Posterior vena cava (tissue), 2 donors: ENCODE measurements around the gene RGMA. TPM values are rescaled to one million over a fixed set of nuclear protein-coding genes. Genes with fewer than 3 reads are reported as not detected.

ENCODE experiments used
- DNase-seq: peaks from one replicate; pipeline ENCODE4 v3.0.0-alpha.2; 2020; ENCODE audit warnings: low spot score
- intact Hi-C, 2 donors: fragments of 100-400 bp; cut with DNase I; formaldehyde crosslinking; loops; one replicate each; pipeline versions ENCODE4 v1.14.1 to v1.14.2; 2022 to 2023
- total RNA-seq, 2 donors: library from RNA; stranded (reverse); fragmentation: NEBNext Ultra II Directional; extraction: Animal tissue kit (Norgen Biotek cat#: 25700); gene quantifications; one replicate each; pipeline ENCODE4 v1.2.1, GENCODE V29; 2021
- donor health status: DM: yes; HTN: yes; CAD: no.
- donor health status: DM: yes; HTN: yes; CAD: no.

RGMA gene
- total RNA-seq, 2 donors from 2014 or later, result 20.3 to 33.9 TPM

DNA sequence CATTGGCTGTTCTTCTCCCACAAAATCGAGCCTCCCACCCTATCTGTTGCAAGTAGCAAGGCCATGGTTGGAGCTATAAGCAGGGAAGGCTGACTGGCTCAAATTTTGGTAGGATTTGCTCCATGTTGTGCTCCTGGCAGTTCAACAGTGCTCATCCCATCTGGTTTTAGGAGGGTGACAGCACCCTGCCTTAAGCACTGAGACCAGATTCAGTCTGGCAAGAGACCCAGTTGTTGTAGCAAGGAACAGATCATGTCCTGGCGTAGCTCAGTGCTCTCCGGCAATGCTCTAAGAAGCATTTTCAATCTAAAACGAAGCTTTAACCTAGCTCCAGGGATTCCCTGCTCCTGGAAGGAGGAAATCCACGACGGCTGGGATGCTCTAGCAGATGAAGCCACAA, 91.2 kb downstream of the RGMA start:
- DNase-seq, result no peak
- intact Hi-C loops, result no loop called here

DNA sequence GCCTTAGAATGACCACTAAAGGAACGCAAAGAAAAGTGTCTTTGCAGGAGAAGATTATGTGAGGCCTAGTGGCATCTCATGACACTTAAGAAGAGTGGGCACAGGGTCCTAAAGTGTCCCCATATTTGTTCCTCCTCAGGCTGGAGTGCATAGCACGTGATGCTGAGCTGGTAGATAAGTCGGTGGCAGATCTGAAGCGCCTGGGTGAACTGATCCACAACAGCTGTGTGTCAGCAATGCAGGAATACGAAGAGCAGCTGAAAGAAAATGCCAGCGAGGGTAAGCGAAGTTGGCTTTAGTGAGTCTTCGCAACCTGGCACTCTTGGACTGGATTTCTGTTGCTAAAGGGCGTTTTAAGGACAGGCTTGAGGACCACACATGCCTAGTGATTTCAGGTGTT, 96.3 kb downstream of the RGMA start:
- DNase-seq, result no peak
- intact Hi-C loops, result no loop called here

DNA sequence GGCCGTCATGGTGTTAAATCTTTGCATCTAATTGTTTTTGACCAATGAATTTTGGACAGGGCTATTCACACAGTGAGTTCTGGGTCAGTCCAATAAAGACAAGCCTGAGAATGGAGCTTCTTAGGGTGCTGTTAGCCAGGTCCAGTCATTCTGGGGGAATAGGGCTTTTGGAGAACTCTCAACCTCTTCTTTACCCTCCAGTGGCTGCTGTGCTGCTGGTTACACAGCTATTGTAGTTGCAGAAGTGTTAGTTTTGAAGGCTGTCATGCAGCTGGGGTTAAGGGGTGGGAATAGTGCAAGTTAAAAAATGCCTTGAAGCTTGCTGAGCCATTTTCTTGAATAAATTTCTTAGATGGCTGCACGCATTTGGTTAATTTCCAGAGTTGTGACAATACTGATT, 99.0 kb downstream of the RGMA start:
- intact Hi-C loops, result no loop called here
- DNase-seq, result no peak

DNA sequence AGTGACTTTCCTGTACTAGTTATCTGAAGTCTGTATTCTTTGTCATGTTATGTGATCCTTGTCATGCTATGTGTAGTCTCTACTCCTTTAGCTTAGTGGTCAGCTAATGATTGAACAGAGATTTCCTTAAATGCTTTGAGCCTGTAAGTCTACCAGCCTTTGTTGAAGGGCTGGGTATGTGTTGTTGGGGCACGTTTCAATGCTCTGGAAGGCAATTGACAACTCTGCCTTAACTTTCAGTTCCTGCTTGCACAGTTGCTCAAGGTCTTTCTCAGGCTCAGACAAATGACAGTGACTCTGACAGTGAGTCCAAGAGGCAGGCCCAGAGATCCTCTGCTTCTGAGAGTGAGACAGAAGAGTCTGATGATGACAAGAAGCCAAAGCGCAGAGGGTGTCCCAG, 99.5 kb downstream of the RGMA start:
- no peak for DNase-seq
- intact Hi-C loops, result no loop called here

Other genes with a start within 250 kb of the RGMA start
- gene CHD2, start 188.9 kb downstream of the RGMA start, total RNA-seq, result 100 to 1,000 TPM in 1 of 2 donors, 10 to 100 TPM in 1; 94.5 to 104 TPM